SK-N-SH (cell line): Measurements from ENCODE around the gene CCT6A. TPM values are rescaled to one million over a fixed set of nuclear protein-coding genes. Genes with fewer than 3 reads are reported as not detected.

Source experiments
- CTCF ChIA-PET: fragments of 300-600, 350-600 bp; formaldehyde crosslinking; extraction: SDS; loops from one replicate; lab custom pipeline; 2021; lab: Yijun Ruan, JAX
- POLR2A ChIA-PET: fragments of 350-600 bp; sonication (Branson Sonifier 250); formaldehyde crosslinking; extraction: SDS; loops from one replicate; lab custom pipeline; 2020; ENCODE audit warnings: antibody characterized with exemption, inconsistent platforms; lab: Yijun Ruan, JAX
- DNase-seq: peaks from one replicate; pipeline ENCODE4 v3.0.0; 2012
- H2AFZ ChIP-seq: fragments of 200-600 bp; sonication (generic); 2 replicates; pipeline ENCODE4 v1.8.1; 2016; ENCODE audit warnings: antibody characterized with exemption, mild to moderate bottlenecking, low read depth
- H3F3A ChIP-seq: fragments of 200-600 bp; sonication (generic); replicated peaks from 2 replicates; pipeline ENCODE3; 2016; ENCODE audit warnings: antibody characterized with exemption, mild to moderate bottlenecking; ENCODE audit not compliant: insufficient read depth
- H3K27ac ChIP-seq, 2 experiments: fragments of 200-500 bp in 1 of 2; fragments of 200-600 bp in 1 of 2; sonication (Bioruptor generic) in 1 of 2; sonication (generic), shearing (Covaris generic) in 1 of 2; 2 replicates each; pipeline versions ENCODE4 v1.5.1 to v1.6.1; 2014 to 2016; ENCODE audit warnings: low read depth in 2 of 2, inconsistent platforms in 1 of 2, low read length in 1 of 2, mild to moderate bottlenecking in 1 of 2, mixed read lengths in 1 of 2
- H3K27me3 ChIP-seq: fragments of 200-600 bp; sonication (generic), shearing (Covaris generic); 2 replicates; pipeline ENCODE4 v1.6.1; 2016; ENCODE audit warnings: mixed run types; ENCODE audit not compliant: insufficient read depth
- H3K36me3 ChIP-seq, 2 experiments: fragments of 200-500 bp in 1 of 2; fragments of 200-600 bp in 1 of 2; sonication (Bioruptor generic) in 1 of 2; sonication (generic) in 1 of 2; replicated peaks in 1 of 2; 2 replicates each; pipeline versions ENCODE3 to v1.5.1; 2014 to 2016; ENCODE audit warnings: low read length in 1 of 2, mild to moderate bottlenecking in 1 of 2; ENCODE audit not compliant: insufficient read depth in 2 of 2, control insufficient read depth in 1 of 2
- H3K4me1 ChIP-seq, 2 experiments: fragments of 200-500 bp in 1 of 2; fragments of 200-600 bp in 1 of 2; sonication (Bioruptor generic) in 1 of 2; sonication (generic), shearing (Covaris generic) in 1 of 2; 2 replicates each; pipeline versions ENCODE4 v1.5.1 to v1.6.1; 2014 to 2016; ENCODE audit warnings: low read depth in 1 of 2, low read length in 1 of 2, mixed run types in 1 of 2; ENCODE audit not compliant: insufficient read depth in 2 of 2, control insufficient read depth in 1 of 2
- H3K4me2 ChIP-seq: fragments of 200-600 bp; sonication (generic), shearing (Covaris generic); 2 replicates; pipeline ENCODE4 v1.6.1; 2017; ENCODE audit warnings: mixed run types
- H3K4me3 ChIP-seq, 2 experiments: fragments of 200-500 bp in 1 of 2; fragments of 200-600 bp in 1 of 2; sonication (Bioruptor generic) in 1 of 2; sonication (generic), shearing (Covaris generic) in 1 of 2; 2 replicates each; pipeline versions ENCODE4 v1.5.1 to v1.8.1; 2014 to 2016; ENCODE audit warnings: low read depth in 2 of 2, inconsistent platforms in 1 of 2, low read length in 1 of 2, mild to moderate bottlenecking in 1 of 2, mixed read lengths in 1 of 2, moderate library complexity in 1 of 2
- H3K79me2 ChIP-seq: fragments of 200-600 bp; sonication (generic); 2 replicates; pipeline ENCODE4 v1.8.1; 2017; ENCODE audit warnings: mild to moderate bottlenecking; ENCODE audit not compliant: insufficient read depth
- H3K9ac ChIP-seq: fragments of 200-600 bp; sonication (generic); 2 replicates; pipeline ENCODE4 v1.6.1; 2017; ENCODE audit warnings: mixed run types
- H3K9me2 ChIP-seq: fragments of 200-600 bp; sonication (generic); 2 replicates; pipeline ENCODE4 v1.6.1; 2017; ENCODE audit warnings: mixed run types
- H3K9me3 ChIP-seq: fragments of 200-600 bp; sonication (generic); 2 replicates; pipeline ENCODE4 v1.6.1; 2017; ENCODE audit warnings: mixed run types, mild to moderate bottlenecking, moderate library complexity
- H4K20me1 ChIP-seq: fragments of 200-600 bp; sonication (generic); 2 replicates; pipeline ENCODE4 v1.6.1; 2017; ENCODE audit warnings: mild to moderate bottlenecking, mixed run types; ENCODE audit not compliant: insufficient read depth
- ELF1 ChIP-seq: IDR thresholded peaks from 2 replicates; pipeline ENCODE4 v1.4.0; 2012
- EP300 ChIP-seq, 2 experiments: IDR thresholded peaks; 2 replicates each; pipeline versions ENCODE4 v1.4.0 to v1.6.1; 2012; ENCODE audit warnings: borderline replicate concordance in 1 of 2, low read depth in 1 of 2, low read length in 1 of 2
- EZH2phosphoT487 ChIP-seq: fragments of 200-600 bp; sonication (generic); IDR thresholded peaks from 2 replicates; pipeline ENCODE4 v1.6.1; 2017; ENCODE audit warnings: low read depth, mixed run types, mild to moderate bottlenecking, antibody characterized with exemption, moderate library complexity, borderline replicate concordance
- FOSL2 ChIP-seq: IDR thresholded peaks from 2 replicates; pipeline ENCODE4 v1.4.0; 2012; ENCODE audit warnings: low read depth, mild to moderate bottlenecking, moderate library complexity, borderline replicate concordance
- FOXJ3 ChIP-seq: sonication (generic); formaldehyde crosslinking; IDR thresholded peaks from 2 replicates; pipeline ENCODE4 v1.5.1; 2020; ENCODE audit warnings: mild to moderate bottlenecking, missing genetic modification reagents
- FOXM1 ChIP-seq: IDR thresholded peaks from 2 replicates; pipeline ENCODE4 v1.4.0; 2012; ENCODE audit warnings: low read depth, mild to moderate bottlenecking
- GABPA ChIP-seq: IDR thresholded peaks from 2 replicates; pipeline ENCODE4 v1.4.0; 2012; ENCODE audit warnings: low read depth, mild to moderate bottlenecking
- JUND ChIP-seq: IDR thresholded peaks from 2 replicates; pipeline ENCODE4 v1.4.0; 2012
- MAX ChIP-seq: IDR thresholded peaks from 2 replicates; pipeline ENCODE4 v1.4.0; 2012; ENCODE audit warnings: low read depth
- MEF2A ChIP-seq: IDR thresholded peaks from 2 replicates; pipeline ENCODE4 v1.4.0; 2012; ENCODE audit warnings: low read depth, borderline replicate concordance
- NRF1 ChIP-seq: IDR thresholded peaks from 2 replicates; pipeline ENCODE4 v1.6.1; 2012; ENCODE audit warnings: low read depth, mild to moderate bottlenecking, low read length
- PBX3 ChIP-seq: IDR thresholded peaks from 2 replicates; pipeline ENCODE4; 2012
- POLR2AphosphoS5 ChIP-seq: IDR thresholded peaks from 2 replicates; pipeline ENCODE4 v1.6.1; 2012; ENCODE audit warnings: low read depth, low read length
- RCOR1 ChIP-seq: fragments of 150-350 bp; IDR thresholded peaks from 2 replicates; pipeline ENCODE4 v1.6.1; 2017; ENCODE audit warnings: antibody characterized with exemption, low read length
- RFX5 ChIP-seq: IDR thresholded peaks from 2 replicates; pipeline ENCODE4 v1.6.1; 2012; ENCODE audit warnings: mild to moderate bottlenecking, improper control_type of control experiment, low read length
- RXRA ChIP-seq: IDR thresholded peaks from 2 replicates; pipeline ENCODE4 v1.4.0; 2012; ENCODE audit warnings: low read depth, mild to moderate bottlenecking, borderline replicate concordance
- SMC3 ChIP-seq: IDR thresholded peaks from 2 replicates; pipeline ENCODE4 v1.6.1; 2012; ENCODE audit warnings: low read depth, low read length, improper control_type of control experiment
- TAF1 ChIP-seq: IDR thresholded peaks from 2 replicates; pipeline ENCODE4 v1.6.1; 2012; ENCODE audit warnings: low read depth, mild to moderate bottlenecking, low read length, moderate library complexity, borderline replicate concordance
- TCF12 ChIP-seq: IDR thresholded peaks from 2 replicates; pipeline ENCODE4 v1.4.0; 2012
- USF2 ChIP-seq: fragments of 150-350 bp; IDR thresholded peaks from 2 replicates; pipeline ENCODE4 v1.6.1; 2017; ENCODE audit warnings: antibody characterized with exemption, low read length, low read depth, borderline replicate concordance
- YY1 ChIP-seq: IDR thresholded peaks from 2 replicates; pipeline ENCODE4 v1.4.0; 2012; ENCODE audit warnings: low read depth, mild to moderate bottlenecking
- ZBTB33 ChIP-seq: IDR thresholded peaks from 2 replicates; pipeline ENCODE4 v1.4.0; 2012; ENCODE audit warnings: low read depth, borderline replicate concordance
- WGBS: methylation state at CpG from one replicate; pipeline ENCODE4 v1.1.6; 2017; ENCODE audit warnings: low lambda C conversion rate; 5-methylcytosine and 5-hydroxymethylcytosine counted together
- polyA plus RNA-seq, 3 experiments: library from polyadenylated mRNA; depleted of rRNA; stranded (reverse); fragments of >200 nt; gene quantifications; 2 replicates each; pipeline ENCODE4 v1.2.3, GENCODE V29; 2012

The CCT6A gene
- polyA plus RNA-seq, 1 of the 3 experiments (the other 2 are of a cell fraction): 221 TPM

- H3K9ac ChIP-seq: peak overlapping the region; percentile 92
- peak overlapping the region; percentile 86 for H3K4me2 ChIP-seq
- H2AFZ ChIP-seq: peak overlapping the region; percentile 52; the same call in 1 of the 2 replicates
- H3K4me1 ChIP-seq: peaks cover 0 to 8% of the 10 kb centered on the region in 2 experiments; a peak in 2 of 4 replicates
- H3F3A ChIP-seq: peaks cover 31% of the 10 kb centered on the region
- H3K79me2 ChIP-seq: peaks cover 40% of the 10 kb centered on the region
- peak overlapping the region; percentile 70 to 88; a peak in 3 of 4 replicates for H3K27ac ChIP-seq
- CTCF ChIA-PET: interaction anchor here (1.2 to 1.6 kb wide), 3 partner anchors 26 to 31 kb away, joined by 4 to 9 read pairs (median 8); no protein-coding TSS in a partner anchor
- H3K9me3 ChIP-seq: no peaks in the 10 kb centered on the region
- no peak for TF ChIP-seq FOSL2
- 0 out of 2 replicates have a peak, but pooled peaks have one; percentile 19 for TF ChIP-seq MAX
- TF ChIP-seq EZH2phosphoT487: no peak
- no peak for TF ChIP-seq FOXJ3 (CRISPR knock-in tag)
- TF ChIP-seq TCF12: no peak
- 0 out of 2 replicates have a peak, but pooled peaks have one; percentile 6 for TF ChIP-seq ELF1
- no peak for TF ChIP-seq GABPA
- TF ChIP-seq EP300 (IDR thresholded peaks at IDR 0.05; ENCODE audit: borderline replicate concordance in 1 of 2, low read depth in 1 of 2, low read length in 1 of 2): no peak
- TF ChIP-seq POLR2AphosphoS5: no peak
- no peak for TF ChIP-seq FOXM1
- TF ChIP-seq NRF1: no peak
- peak overlapping the region; percentile 75 to 86 for H3K4me3 ChIP-seq
- H3K27me3 ChIP-seq: no peaks in the 10 kb centered on the region; the same call in 1 of the 2 replicates
- 8% methylated on average over 6 of the region's 6 CpGs for WGBS
- H3K36me3 ChIP-seq: peaks cover 34 to 42% of the 10 kb centered on the region in 2 experiments
- POLR2A ChIA-PET: interaction anchor here (0.8 to 1.5 kb wide), 5 partner anchors 10 to 219 kb away, joined by 3 to 8 read pairs (median 4); partner anchors contain the start of genes CCT6A, NUPR2 and PSPH
- no peaks in the 10 kb centered on the region for H3K9me2 ChIP-seq
- no peak for DNase-seq
- H4K20me1 ChIP-seq: peaks cover 33% of the 10 kb centered on the region
These were observed 53.9 kb downstream of the CCT6A start for GRCh38 chr7:56105508-56105907.

- peaks cover 25 to 33% of the 10 kb centered on the region in 2 experiments for H3K36me3 ChIP-seq
- ChIA-PET POLR2A (interaction anchor here (0.6 to 1.5 kb wide), 11 partner anchors 9 to 741 kb away, joined by 3 to 8 read pairs (median 4); partner anchors contain the start of genes CCT6A, NUPR2, PSPH and SUMF2), CTCF (interaction anchor here (0.9 to 1.6 kb wide), 3 partner anchors 18 to 32 kb away, joined by 4 to 9 read pairs (median 8); no protein-coding TSS in a partner anchor)
- H4K20me1 ChIP-seq: peaks cover 33% of the 10 kb centered on the region
- H3K27me3 ChIP-seq: no peaks in the 10 kb centered on the region; the same call in 1 of the 2 replicates
- H2AFZ ChIP-seq: peak within 1 kb of the TSS; percentile 98
- peaks cover 40% of the 10 kb centered on the region for H3K79me2 ChIP-seq
- peaks cover 0 to 8% of the 10 kb centered on the region in 2 experiments; a peak in 2 of 4 replicates for H3K4me1 ChIP-seq
- peak within 1 kb of the TSS; percentile 70 to 88 for H3K27ac ChIP-seq
- WGBS: 2% methylated on average over 45 of the region's 57 CpGs
- H3K9me2 ChIP-seq: no peaks in the 10 kb centered on the region
- peak within 1 kb of the TSS; percentile 92 for H3K9ac ChIP-seq
- H3K4me3 ChIP-seq: peak within 1 kb of the TSS; percentile 75 to 86
- H3F3A ChIP-seq: peaks cover 26% of the 10 kb centered on the region
- DNase-seq: peak; percentile 98
- peak within 1 kb of the TSS; percentile 86 for H3K4me2 ChIP-seq
- H3K9me3 ChIP-seq: no peaks in the 10 kb centered on the region
- no peak for TF ChIP-seq JUND
- TF ChIP-seq PBX3: peak; percentile 100
- no peak for TF ChIP-seq RXRA
- TF ChIP-seq ELF1: peak; percentile 97
- TF ChIP-seq TAF1: peak; percentile 91
- no peak; the same call in 1 of the 2 replicates for TF ChIP-seq NRF1
- TF ChIP-seq SMC3: no peak
- TF ChIP-seq ZBTB33: no peak
- no peak for TF ChIP-seq EZH2phosphoT487
- no peak; the same call in 1 of the 2 replicates for TF ChIP-seq RFX5
- TF ChIP-seq USF2: no peak
- TF ChIP-seq YY1: peak; percentile 63; the same call in 1 of the 2 replicates
- no peak for TF ChIP-seq RCOR1
- no peak for TF ChIP-seq MEF2A
These were observed 54.8 kb downstream of the CCT6A start, which contains the start of gene CHCHD2 for GRCh38 chr7:56106108-56107073. Gene CHCHD2 (minus strand): TSS chr7:56106476. CDS start chr7:56106413, 63 bp downstream.
